OCI-LY1 (cell line): ENCODE data around the gene YAP1.

Source experiments
- EZH2 ChIP-seq: fragments of 200-600 bp; sonication (generic), shearing (Covaris generic); IDR thresholded peaks from 2 replicates; pipeline ENCODE4 v1.8.0; 2017; ENCODE audit warnings: borderline replicate concordance, mixed run types, mild to moderate bottlenecking, antibody characterized with exemption, low read length, moderate library complexity, mixed read lengths
- TF ChIP-seq, protein P1 (sequence below): fragments of 200-600 bp; sonication (generic), shearing (Covaris generic); IDR thresholded peaks from 2 replicates; pipeline ENCODE4 v1.5.1; 2017; ENCODE audit warnings: mild to moderate bottlenecking, antibody characterized with exemption, low read length, moderate library complexity, mixed read lengths

DNA sequence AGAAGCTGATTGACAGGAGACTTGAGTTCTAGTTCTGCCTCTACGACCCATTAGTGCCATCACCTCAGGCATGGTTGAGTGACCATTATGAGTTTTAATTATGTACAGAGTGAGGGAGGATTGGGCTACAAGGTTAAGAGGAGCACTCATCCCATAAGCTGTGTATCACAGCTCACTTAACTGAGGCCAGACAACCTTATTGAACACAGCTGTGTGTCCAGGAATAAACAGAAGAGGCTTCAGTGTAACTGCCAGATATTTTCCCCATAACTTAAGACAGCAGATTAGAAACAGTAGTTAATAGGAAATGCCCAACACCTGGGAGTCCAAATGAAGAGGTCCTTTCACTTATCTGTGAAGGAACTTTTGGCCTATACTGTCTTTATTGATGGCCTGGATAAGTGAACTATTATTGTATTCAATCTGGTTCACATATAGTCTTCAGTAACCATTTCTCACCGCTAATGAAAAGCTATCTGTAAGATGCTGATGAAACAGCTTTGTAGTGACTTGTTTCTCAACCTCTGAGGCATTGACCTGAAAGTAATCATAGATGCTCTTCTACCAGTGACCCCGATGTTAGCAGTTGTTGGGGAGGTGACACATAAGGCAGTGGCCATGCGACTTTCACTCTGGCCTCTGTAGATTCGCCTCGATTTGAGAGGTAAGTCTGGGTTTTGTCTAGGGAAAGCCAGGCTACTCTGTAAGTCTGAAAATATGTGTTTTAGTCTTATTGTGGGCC, 41.7 kb downstream of the YAP1 start:
- no peak for TF ChIP-seq EZH2
- TF ChIP-seq, protein P1, sequence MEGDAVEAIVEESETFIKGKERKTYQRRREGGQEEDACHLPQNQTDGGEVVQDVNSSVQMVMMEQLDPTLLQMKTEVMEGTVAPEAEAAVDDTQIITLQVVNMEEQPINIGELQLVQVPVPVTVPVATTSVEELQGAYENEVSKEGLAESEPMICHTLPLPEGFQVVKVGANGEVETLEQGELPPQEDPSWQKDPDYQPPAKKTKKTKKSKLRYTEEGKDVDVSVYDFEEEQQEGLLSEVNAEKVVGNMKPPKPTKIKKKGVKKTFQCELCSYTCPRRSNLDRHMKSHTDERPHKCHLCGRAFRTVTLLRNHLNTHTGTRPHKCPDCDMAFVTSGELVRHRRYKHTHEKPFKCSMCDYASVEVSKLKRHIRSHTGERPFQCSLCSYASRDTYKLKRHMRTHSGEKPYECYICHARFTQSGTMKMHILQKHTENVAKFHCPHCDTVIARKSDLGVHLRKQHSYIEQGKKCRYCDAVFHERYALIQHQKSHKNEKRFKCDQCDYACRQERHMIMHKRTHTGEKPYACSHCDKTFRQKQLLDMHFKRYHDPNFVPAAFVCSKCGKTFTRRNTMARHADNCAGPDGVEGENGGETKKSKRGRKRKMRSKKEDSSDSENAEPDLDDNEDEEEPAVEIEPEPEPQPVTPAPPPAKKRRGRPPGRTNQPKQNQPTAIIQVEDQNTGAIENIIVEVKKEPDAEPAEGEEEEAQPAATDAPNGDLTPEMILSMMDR, result no peak
